GM12875 (cell line): ENCODE data around the gene YLPM1.

ENCODE experiments used
- H3K4me3 ChIP-seq: one replicate; pipeline ENCODE4 v1.5.1; 2011; ENCODE audit warnings: low read depth, low read length, control low read depth
- CTCF ChIP-seq: IDR thresholded peaks from 2 replicates; pipeline ENCODE4 v1.5.1; 2011; ENCODE audit warnings: low read depth, mild to moderate bottlenecking, control low read depth, inconsistent platforms, low read length, moderate library complexity, borderline replicate concordance; ENCODE audit not compliant: insufficient read depth

The YLPM1 gene

GRCh38 chr14:74832849-74833248 lies 69.7 kb downstream of the YLPM1 start:
- TF ChIP-seq CTCF: no peak
- H3K4me3 ChIP-seq: no peak overlapping the region

- TF ChIP-seq CTCF: no peak
- H3K4me3 ChIP-seq: no peak overlapping the region
These were observed 71.7 kb downstream of the YLPM1 start for GRCh38 chr14:74834692-74835392.

GRCh38 chr14:74835645-74836250 lies 72.6 kb downstream of the YLPM1 start:
- TF ChIP-seq CTCF: no peak
- H3K4me3 ChIP-seq: no peak overlapping the region

- no peak overlapping the region for H3K4me3 ChIP-seq
- TF ChIP-seq CTCF: no peak
These were observed 73.3 kb downstream of the YLPM1 start for GRCh38 chr14:74836251-74836960.

- TF ChIP-seq CTCF: no peak
- no peak overlapping the region for H3K4me3 ChIP-seq
These were observed 75.0 kb downstream of the YLPM1 start for GRCh38 chr14:74838166-74838565.

- TF ChIP-seq CTCF: no peak
- H3K4me3 ChIP-seq: no peak overlapping the region
These were observed 77.5 kb downstream of the YLPM1 start for GRCh38 chr14:74840603-74841030.
